Measurements from ENCODE around the gene CDK13. TPM values are rescaled to one million over a fixed set of nuclear protein-coding genes. Genes with fewer than 3 reads are reported as not detected.

Gene CDK13
- total and polyA plus RNA-seq, 8 donors: 38.0 to 79.8 (median 72.4) TPM

- peak; percentile 16 for ATAC-seq
- intact Hi-C loops (cut with DNase I): no loop called here
- H3K27me3 ChIP-seq: no peaks in the 10 kb centered on the region
- H3K4me3 ChIP-seq: peak overlapping the region; percentile 74 to 95
- peak; percentile 27 to 28 for TF ChIP-seq CTCF (IDR thresholded peaks at IDR 0.05)
- H3K9me3 ChIP-seq: no peaks in the 10 kb centered on the region
- peaks cover 3 to 55% of the 10 kb centered on the region in 2 donors for H3K4me1 ChIP-seq
- H3K36me3 ChIP-seq: peaks cover 0 to 4% of the 10 kb centered on the region in 2 donors
- DNase-seq: peak; percentile 52 to 89 (median 74)
- H3K27ac ChIP-seq: peak overlapping the region; percentile 100
These were observed 1.5 kb downstream of the CDK13 start for GRCh38 chr7:39951226-39952194.

- Histone ChIP-seq H3K9me3 (no peaks in the 10 kb centered on the region), H3K4me1 (peaks cover 5 to 62% of the 10 kb centered on the region in 2 donors), H3K27me3 (no peaks in the 10 kb centered on the region), H3K36me3 (peaks cover 0 to 4% of the 10 kb centered on the region in 2 donors), H3K27ac (peak overlapping the region; percentile 100), H3K4me3 (peak overlapping the region; percentile 74 to 95)
- DNase-seq (no peak), ATAC-seq (no peak)
- intact Hi-C loops (cut with DNase I): no loop called here
- TF ChIP-seq CTCF (IDR thresholded peaks at IDR 0.05): no peak
These were observed 2.3 kb downstream of the CDK13 start for GRCh38 chr7:39952374-39952773.

GRCh38 chr7:39952803-39953202, 2.7 kb downstream of the CDK13 start:
- no peak for ATAC-seq
- DNase-seq: no peak
- H3K27ac ChIP-seq: peak overlapping the region in 1 of 2 donors; percentile 100

GRCh38 chr7:39954694-39955093, 4.6 kb downstream of the CDK13 start:
- TF ChIP-seq CTCF (IDR thresholded peaks at IDR 0.05): no peak
- ATAC-seq: no peak
- Histone ChIP-seq H3K9me3 (no peaks in the 10 kb centered on the region), H3K27me3 (no peaks in the 10 kb centered on the region), H3K4me1 (peaks cover 7 to 67% of the 10 kb centered on the region in 2 donors), H3K36me3 (peaks cover 0 to 4% of the 10 kb centered on the region in 2 donors), H3K4me3 (no peak overlapping the region), H3K27ac (no peak overlapping the region)
- intact Hi-C loops (cut with DNase I): no loop called here
- DNase-seq: no peak

More at GRCh38 chr7:39952803-39953202, 2.7 kb downstream of the CDK13 start:
- no peaks in the 10 kb centered on the region for H3K9me3 ChIP-seq
- peaks cover 7 to 66% of the 10 kb centered on the region in 2 donors for H3K4me1 ChIP-seq
- intact Hi-C loops (cut with DNase I): no loop called here
- TF ChIP-seq CTCF (IDR thresholded peaks at IDR 0.05): no peak
- H3K36me3 ChIP-seq: peaks cover 0 to 4% of the 10 kb centered on the region in 2 donors
- peak overlapping the region; percentile 74 to 95 for H3K4me3 ChIP-seq
- H3K27me3 ChIP-seq: no peaks in the 10 kb centered on the region

DNA sequence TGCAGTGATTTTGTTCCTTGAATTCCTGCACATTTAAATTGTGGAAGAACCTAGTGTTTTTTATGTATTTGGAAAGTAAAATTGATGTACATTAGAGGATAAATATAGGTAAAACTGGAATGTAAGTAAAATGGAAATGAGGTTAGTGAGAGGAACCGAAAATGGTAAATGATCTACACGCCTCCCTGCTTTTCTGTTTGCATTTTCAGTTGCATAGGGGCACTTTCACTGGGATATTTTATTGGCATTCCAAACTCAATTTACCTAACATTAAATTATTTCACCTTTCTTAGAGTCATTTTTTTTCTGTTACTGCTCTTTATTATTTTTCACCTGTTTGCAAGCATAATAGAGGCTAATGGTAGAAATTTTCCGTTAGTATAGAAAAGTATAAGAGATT, 8.0 kb downstream of the CDK13 start:
- Histone ChIP-seq H3K9me3 (no peaks in the 10 kb centered on the region), H3K36me3 (peaks cover 0 to 4% of the 10 kb centered on the region in 2 donors), H3K27me3 (no peaks in the 10 kb centered on the region), H3K4me3 (no peak overlapping the region), H3K4me1 (peaks cover 7 to 56% of the 10 kb centered on the region in 2 donors), H3K27ac (no peak overlapping the region)
- intact Hi-C loops (cut with DNase I): no loop called here
- ATAC-seq (no peak), DNase-seq (no peak)
- TF ChIP-seq CTCF (IDR thresholded peaks at IDR 0.05): no peak
